IMR-90 (cell line): ENCODE measurements around the gene PLEKHH1. TPM values are rescaled to one million over a fixed set of nuclear protein-coding genes. Genes with fewer than 3 reads are reported as not detected.

Experiments used
- ATAC-seq: fragments of 200-7000 bp; cut with Tn5 transposase; 2 replicates; pipeline ENCODE4 v1.9.1; 2020; ENCODE audit warnings: low read depth, mild to moderate bottlenecking, moderate library complexity
- BruUV-seq: library from RNA; stranded (reverse); fragments of 400-500 nt; replicated peaks from 2 replicates; lab custom pipeline; 2021; lab: Mats Ljungman, UMichigan
- CTCF ChIA-PET: fragments of 300-600 bp; formaldehyde crosslinking; extraction: SDS; loops from one replicate; lab custom pipeline; 2021; ENCODE audit warnings: antibody characterized with exemption; lab: Yijun Ruan, JAX
- POLR2A ChIA-PET: fragments of 300-600 bp; sonication (Branson Sonifier 250); formaldehyde crosslinking; loops from one replicate; lab custom pipeline; 2022; ENCODE audit warnings: antibody characterized with exemption; ENCODE audit not compliant: unreplicated experiment; lab: Charles Lee
- DNase-seq: peaks from one replicate; pipeline ENCODE4 v3.0.0; 2013
- H2AFZ ChIP-seq: replicated peaks from 2 replicates; pipeline ENCODE3; 2013; ENCODE audit warnings: low read length, mild to moderate bottlenecking; ENCODE audit not compliant: poor library complexity
- H2AK5ac ChIP-seq: 2 replicates; pipeline ENCODE4 v1.6.1; 2013; ENCODE audit warnings: low read depth, low read length, inconsistent platforms
- H2AK9ac ChIP-seq: replicated peaks from 2 replicates; pipeline ENCODE3; 2013; ENCODE audit warnings: mild to moderate bottlenecking, low read depth, low read length, moderate library complexity; ENCODE audit not compliant: poor library complexity
- H2BK120ac ChIP-seq: 2 replicates; pipeline ENCODE4 v1.6.1; 2013; ENCODE audit warnings: low read depth, low read length, inconsistent platforms
- H2BK15ac ChIP-seq: 3 replicates; pipeline ENCODE4 v1.6.1; 2013; ENCODE audit warnings: low read depth, low read length, inconsistent platforms
- H2BK20ac ChIP-seq: 2 replicates; pipeline ENCODE4 v1.6.1; 2013; ENCODE audit warnings: low read depth, mild to moderate bottlenecking, inconsistent platforms, low read length, moderate library complexity
- H2BK5ac ChIP-seq: 2 replicates; pipeline ENCODE4 v1.6.1; 2013; ENCODE audit warnings: mild to moderate bottlenecking, low read depth, low read length, inconsistent platforms; ENCODE audit not compliant: poor library complexity, severe bottlenecking
- H3K14ac ChIP-seq: replicated peaks from 2 replicates; pipeline ENCODE4 v1.6.1; 2013; ENCODE audit warnings: low read depth, low read length, inconsistent platforms
- H3K18ac ChIP-seq: 2 replicates; pipeline ENCODE4 v1.6.1; 2013; ENCODE audit warnings: low read depth, low read length, control low read depth
- H3K23ac ChIP-seq: 2 replicates; pipeline ENCODE4 v1.6.1; 2013; ENCODE audit warnings: low read depth, low read length, inconsistent platforms
- H3K27ac ChIP-seq: 2 replicates; pipeline ENCODE4 v1.5.1; 2013; ENCODE audit warnings: mild to moderate bottlenecking, control low read depth, low read length; ENCODE audit not compliant: insufficient read depth
- H3K27me3 ChIP-seq: 2 replicates; pipeline ENCODE4 v1.6.1; 2013; ENCODE audit warnings: low read length; ENCODE audit not compliant: control insufficient read depth, insufficient read depth
- H3K36me3 ChIP-seq: 2 replicates; pipeline ENCODE4 v1.6.1; 2013; ENCODE audit warnings: low read length, mixed read lengths; ENCODE audit not compliant: control insufficient read depth, insufficient read depth
- H3K4ac ChIP-seq: 2 replicates; pipeline ENCODE4 v1.6.1; 2013; ENCODE audit warnings: low read depth, low read length, inconsistent platforms
- H3K4me1 ChIP-seq: 2 replicates; pipeline ENCODE4 v1.6.1; 2013; ENCODE audit warnings: low read length, mixed read lengths; ENCODE audit not compliant: control insufficient read depth, insufficient read depth
- H3K4me2 ChIP-seq: 2 replicates; pipeline ENCODE4 v1.6.1; 2013; ENCODE audit warnings: low read depth, mild to moderate bottlenecking, control low read depth, low read length, moderate library complexity
- H3K4me3 ChIP-seq: 2 replicates; pipeline ENCODE4 v1.5.1; 2013; ENCODE audit warnings: low read depth, mild to moderate bottlenecking, control low read depth, low read length, moderate library complexity; ENCODE audit not compliant: insufficient read depth
- H3K56ac ChIP-seq: 2 replicates; pipeline ENCODE4 v1.6.1; 2013; ENCODE audit warnings: low read length, inconsistent platforms; ENCODE audit not compliant: insufficient read depth; ENCODE audit errors: extremely low read depth
- H3K79me1 ChIP-seq, 2 experiments: 2 replicates each; pipeline ENCODE4 v1.6.1; 2013; ENCODE audit warnings: low read length in 2 of 2, inconsistent platforms in 1 of 2, low read depth in 1 of 2
- H3K9ac ChIP-seq: 2 replicates; pipeline ENCODE4 v1.6.1; 2013; ENCODE audit warnings: low read depth, low read length, control low read depth
- H3K9me1 ChIP-seq: 2 replicates; pipeline ENCODE4 v1.6.1; 2013; ENCODE audit warnings: low read length, inconsistent platforms; ENCODE audit not compliant: insufficient read depth
- H3K9me3 ChIP-seq: 2 replicates; pipeline ENCODE4 v1.6.1; 2013; ENCODE audit warnings: low read length; ENCODE audit not compliant: control insufficient read depth, insufficient read depth
- H4K20me1 ChIP-seq: 2 replicates; pipeline ENCODE4 v1.6.1; 2013; ENCODE audit warnings: low read length, inconsistent platforms; ENCODE audit not compliant: insufficient read depth
- H4K5ac ChIP-seq: 2 replicates; pipeline ENCODE4 v1.6.1; 2013; ENCODE audit warnings: mild to moderate bottlenecking, low read depth, low read length, control low read depth
- H4K8ac ChIP-seq, 2 experiments: 2 replicates each; pipeline ENCODE4 v1.6.1; 2013; ENCODE audit warnings: low read depth in 2 of 2, low read length in 2 of 2, control low read depth in 1 of 2, inconsistent platforms in 1 of 2
- H4K91ac ChIP-seq: 2 replicates; pipeline ENCODE4 v1.6.1; 2013; ENCODE audit warnings: low read depth, low read length, inconsistent platforms; ENCODE audit not compliant: insufficient read depth
- CTCF ChIP-seq: conservative IDR thresholded peaks from 2 replicates; pipeline ENCODE4 v1.5.1; 2012; ENCODE audit warnings: mild to moderate bottlenecking, low read depth, low read length, improper control_type of control experiment
- FOS ChIP-seq: fragments of 150-350 bp; IDR thresholded peaks from 2 replicates; pipeline ENCODE4 v1.6.1; 2016; ENCODE audit warnings: low read depth, low read length
- RAD21 ChIP-seq: IDR thresholded peaks from 2 replicates; pipeline ENCODE4 v1.6.1; 2012; ENCODE audit warnings: low read length, improper control_type of control experiment
- RCOR1 ChIP-seq: IDR thresholded peaks from 2 replicates; pipeline ENCODE4 v1.6.1; 2012; ENCODE audit warnings: mild to moderate bottlenecking, low read length, improper control_type of control experiment; ENCODE audit not compliant: insufficient replicate concordance
- SMC3 ChIP-seq: fragments of 150-350 bp; IDR thresholded peaks from 2 replicates; pipeline ENCODE4 v1.6.1; 2016; ENCODE audit warnings: low read depth, mild to moderate bottlenecking, antibody characterized with exemption, low read length, moderate library complexity
- WGBS, 2 experiments: methylation state at CpG; one replicate each; pipeline versions ENCODE4 v1.1.5 to v1.1.7; 2013; ENCODE audit warnings: missing lambda C conversion rate in 2 of 2; ENCODE audit not compliant: insufficient read length in 1 of 2; ENCODE audit errors: extremely low coverage in 2 of 2; 5-methylcytosine and 5-hydroxymethylcytosine counted together
- dilution Hi-C: fragments of 300-500 bp; cut with HindIII; formaldehyde crosslinking; loops from one replicate; pipeline ENCODE4 v1.14.3; 2018; ENCODE audit warnings: low sequenced_read_pairs; ENCODE audit not compliant: unreplicated experiment
- in situ Hi-C: fragments of 300-500 bp; cut with MboI; formaldehyde crosslinking; loops from 3 replicates; pipeline ENCODE4 v1.14.3; 2019; ENCODE audit warnings: low sequenced_read_pairs, inconsistent platforms, mixed read lengths
- intact Hi-C: fragments of 100-400 bp; cut with micrococcal nuclease; formaldehyde crosslinking; loops from 2 replicates; pipeline ENCODE4 v1.10.0; 2022
- polyA plus RNA-seq, 3 experiments: library from polyadenylated mRNA; depleted of rRNA; stranded (reverse); fragments of >200 nt; gene quantifications; 2 replicates each; pipeline ENCODE4 v1.2.3, GENCODE V29; 2012; ENCODE audit warnings: low replicate concordance in 1 of 3
- total RNA-seq: library from RNA; depleted of rRNA; stranded (reverse); fragments of >200 nt; gene quantifications from 2 replicates; pipeline ENCODE4 v1.2.3, GENCODE V29; 2012

Gene PLEKHH1
- total and polyA plus RNA-seq, 2 of the 4 experiments (the other 2 are of a cell fraction): under 0.01 to 0.34 TPM

GRCh38 chr14:67490196-67490595 lies 42.9 kb upstream of the PLEKHH1 start:
- no peak overlapping the region for H2BK20ac ChIP-seq
- H2BK5ac ChIP-seq: no peak overlapping the region
- TF ChIP-seq CTCF (no peak), RAD21 (no peak), RCOR1 (no peak), FOS (no peak), SMC3 (no peak)
- ATAC-seq: no peak
- H4K20me1 ChIP-seq: no peaks in the 10 kb centered on the region
- no peak overlapping the region for H3K56ac ChIP-seq
- BruUV-seq: no TSS peak
- no peak overlapping the region for H3K4me2 ChIP-seq
- no peak overlapping the region for H2BK15ac ChIP-seq
- no peak overlapping the region for H4K91ac ChIP-seq
- H3K4me3 ChIP-seq: no peak overlapping the region
- no peak overlapping the region for H3K23ac ChIP-seq
- H3K9me3 ChIP-seq: peaks cover 9% of the 10 kb centered on the region
- no peak overlapping the region for H3K27ac ChIP-seq
- H4K8ac ChIP-seq: no peak overlapping the region
- no peaks in the 10 kb centered on the region for H3K79me1 ChIP-seq
- no peaks in the 10 kb centered on the region for H3K4me1 ChIP-seq
- in situ Hi-C loops: no loop called here
- no peak for DNase-seq
- ChIA-PET CTCF (no interaction called here), POLR2A (no interaction called here)
- intact Hi-C loops: no loop called here
- H3K18ac ChIP-seq: no peak overlapping the region
- H2AK5ac ChIP-seq: no peak overlapping the region
- dilution Hi-C loops: no loop called here
- no peak overlapping the region for H4K5ac ChIP-seq
- no peak overlapping the region for H3K9ac ChIP-seq
- no peak overlapping the region for H3K14ac ChIP-seq
- no peak overlapping the region for H2BK120ac ChIP-seq
- no peaks in the 10 kb centered on the region for H3K9me1 ChIP-seq
- H3K27me3 ChIP-seq: peaks cover 22% of the 10 kb centered on the region; the same call in 1 of the 2 replicates
- no peaks in the 10 kb centered on the region for H3K36me3 ChIP-seq
- H3K4ac ChIP-seq: no peak overlapping the region
- H2AFZ ChIP-seq: no peak overlapping the region
- H2AK9ac ChIP-seq: no peak overlapping the region
- 79% methylated on average over 3 of the region's 4 CpGs; no CpG with 5 or more reads in 1 of the 2 experiments for WGBS, 2 experiments
